ENCODE results near the gene CBLB.

CBLB gene

GRCh38 chr3:105845488-105845887 is 23.3 kb downstream of the CBLB start:
- no peak for DNase-seq

GRCh38 chr3:105844704-105845103 is 24.1 kb downstream of the CBLB start:
- DNase-seq, result no peak

GRCh38 chr3:105843994-105844393 is 24.8 kb downstream of the CBLB start:
- DNase-seq, result no peak

GRCh38 chr3:105842943-105843342 is 25.9 kb downstream of the CBLB start:
- DNase-seq, result no peak

GRCh38 chr3:105842449-105842848 is 26.4 kb downstream of the CBLB start:
- no peak for DNase-seq

- no peak for DNase-seq
Observed at GRCh38 chr3:105837947-105838346, 30.9 kb downstream of the CBLB start.

- DNase-seq, result peak; percentile 44 to 70 (median 61)
Observed at GRCh38 chr3:105837143-105837740, 31.6 kb downstream of the CBLB start.

GRCh38 chr3:105836533-105836932 is 32.3 kb downstream of the CBLB start:
- DNase-seq, result no peak

GRCh38 chr3:105835606-105836005 is 33.2 kb downstream of the CBLB start:
- no peak for DNase-seq

GRCh38 chr3:105834768-105835167 is 34.0 kb downstream of the CBLB start:
- DNase-seq, result no peak

GRCh38 chr3:105832644-105833043 is 36.2 kb downstream of the CBLB start:
- no peak for DNase-seq

- no peak for DNase-seq
Observed at GRCh38 chr3:105830836-105831235, 38.0 kb downstream of the CBLB start.

GRCh38 chr3:105829871-105830622 is 38.8 kb downstream of the CBLB start:
- DNase-seq, result peak in 2 of 3 donors; percentile 41 to 46

- DNase-seq, result no peak
Observed at GRCh38 chr3:105829229-105829628, 39.6 kb downstream of the CBLB start.

- no peak for DNase-seq
Observed at GRCh38 chr3:105828703-105829102, 40.1 kb downstream of the CBLB start.

GRCh38 chr3:105827959-105828358 is 40.9 kb downstream of the CBLB start:
- peak; percentile 85 to 90 (median 87) for DNase-seq

- DNase-seq, result peak; percentile 28 to 84 (median 54)
Observed at GRCh38 chr3:105826778-105827634, 41.8 kb downstream of the CBLB start.

- no peak for DNase-seq
Observed at GRCh38 chr3:105824129-105824528, 44.7 kb downstream of the CBLB start.

GRCh38 chr3:105823149-105823867 is 45.5 kb downstream of the CBLB start:
- DNase-seq, result peak; percentile 19 to 65 (median 51)

GRCh38 chr3:105822171-105823123 is 46.4 kb downstream of the CBLB start:
- DNase-seq, result no peak

- DNase-seq, result no peak
Observed at GRCh38 chr3:105821433-105821832, 47.4 kb downstream of the CBLB start.

- no peak for DNase-seq
Observed at GRCh38 chr3:105816833-105817232, 52.0 kb downstream of the CBLB start.

Data from suppressor macrophage treated with lipopolysaccharide for 1 hour (primary cell).